HG03439 (cell line): ENCODE measurements around the gene OR2AG1.
"Not testable (repeated sequence)": the region's sequence is repeated elsewhere in the genome, so short reads cannot be mapped to it uniquely, and the experiment has no call there.

Experiments
- ATAC-seq: cut with Tn5 transposase; IDR thresholded peaks from one replicate; pipeline ENCODE4 v1.9.1; 2021; ENCODE audit warnings: mild to moderate bottlenecking, moderate library complexity; ENCODE audit not compliant: unreplicated experiment

The OR2AG1 gene

DNA sequence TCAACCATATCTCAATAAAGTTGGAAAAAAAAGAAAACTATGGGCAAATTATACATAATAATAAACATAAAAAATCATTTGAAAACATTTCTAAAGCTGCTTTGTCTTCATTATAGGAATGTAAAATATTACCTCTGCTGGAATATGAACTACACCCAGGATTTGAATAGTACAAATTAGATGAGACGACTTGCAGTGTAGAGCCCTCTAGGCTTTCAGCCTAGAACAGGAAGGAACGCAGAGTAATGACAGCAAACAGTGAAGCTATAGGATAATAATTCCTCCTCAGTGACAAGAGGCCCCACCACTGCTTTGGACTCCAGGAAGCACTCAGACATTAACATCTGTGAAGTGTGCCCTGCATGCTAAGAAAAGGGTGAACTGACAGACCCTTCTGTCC, 7.7 kb downstream of the OR2AG1 start:
- ATAC-seq, result no peak

- ATAC-seq, result no peak
Observed at GRCh38 chr11:6794639-6795038, 11.8 kb downstream of the OR2AG1 start.

GRCh38 chr11:6799402-6799801, 16.6 kb downstream of the OR2AG1 start, which contains the start of gene OR6A2:
TSS of gene OR6A2 (minus strand) at chr11:6799689. CDS start at chr11:6795708, 3,981 bp downstream.
- ATAC-seq, result no peak

- not testable (repeated sequence) for ATAC-seq
Observed at GRCh38 chr11:6801075-6801474, 18.3 kb downstream of the OR2AG1 start.

DNA sequence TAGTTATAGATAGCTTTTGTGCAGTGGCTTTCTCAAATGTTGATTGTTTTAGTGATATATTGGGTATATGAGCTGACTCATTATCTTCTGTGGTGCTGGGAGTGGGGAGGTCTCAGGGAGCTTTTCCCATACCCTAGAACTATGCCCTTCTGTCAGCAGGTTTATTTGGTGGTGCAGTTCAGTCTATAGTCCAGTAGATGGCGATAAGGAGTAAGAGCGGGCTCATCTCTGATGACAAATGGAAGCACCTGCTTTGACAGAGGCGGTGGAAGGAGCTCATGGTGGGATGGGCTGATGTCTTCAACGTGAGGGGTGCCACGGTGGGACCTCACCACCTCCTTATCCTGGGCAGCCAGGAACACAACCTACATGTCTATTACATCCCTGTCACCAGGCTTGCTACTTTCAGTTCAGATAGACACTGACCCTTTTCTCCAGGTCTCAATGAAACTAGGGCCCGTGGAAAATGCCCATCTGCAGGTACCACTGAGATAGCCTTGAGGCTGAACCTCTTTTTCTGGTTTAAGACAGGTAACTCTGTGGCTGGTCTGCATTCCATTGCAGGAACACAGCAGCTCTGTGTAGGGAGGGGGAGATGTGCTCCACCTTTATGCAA, 29.7 kb downstream of the OR2AG1 start:
- no peak for ATAC-seq

- no peak for ATAC-seq
Observed at GRCh38 chr11:6813656-6814055, 30.8 kb downstream of the OR2AG1 start.

DNA sequence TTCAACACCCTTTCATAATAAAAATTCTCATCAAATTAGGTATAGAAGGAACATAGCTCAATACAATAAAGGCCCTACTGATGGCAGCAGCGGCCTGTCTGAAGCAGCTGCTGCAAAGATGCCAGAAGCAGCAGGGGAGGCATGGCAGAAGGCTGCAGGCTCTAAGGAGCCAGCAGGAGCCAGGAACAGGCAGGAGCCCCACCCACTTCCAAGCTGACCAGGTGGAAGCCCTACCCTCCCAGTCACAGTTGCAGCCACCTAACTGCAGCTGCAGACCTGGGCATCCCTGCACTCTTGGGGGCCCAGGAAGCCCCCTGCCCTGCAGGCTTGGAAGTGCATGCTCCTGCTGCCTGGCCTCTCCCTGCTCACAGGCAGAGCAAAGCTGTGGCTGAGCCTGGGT, 34.9 kb downstream of the OR2AG1 start:
- ATAC-seq, result no peak

DNA sequence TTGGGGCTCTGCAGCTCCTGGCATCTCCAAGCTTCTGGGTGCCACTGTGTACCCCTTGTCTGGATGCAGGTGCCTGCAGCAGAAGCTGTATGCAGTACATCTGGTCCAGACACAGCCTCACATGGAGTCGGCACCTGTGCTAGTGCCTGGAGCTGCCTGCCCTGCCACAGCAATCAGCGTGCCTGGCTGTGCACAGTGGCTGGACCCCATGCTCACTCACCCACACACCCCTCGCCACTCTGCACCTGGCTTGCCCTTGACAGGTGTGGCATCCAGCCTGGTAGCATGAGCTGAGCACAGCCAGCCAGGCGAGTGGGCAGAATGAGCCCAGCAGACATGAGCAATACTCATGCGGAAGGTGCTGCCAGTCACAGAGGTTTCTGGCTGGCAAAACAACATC, 36.1 kb downstream of the OR2AG1 start:
- ATAC-seq, result no peak

- ATAC-seq, result no peak
Observed at GRCh38 chr11:6824136-6824823, 41.5 kb downstream of the OR2AG1 start.

DNA sequence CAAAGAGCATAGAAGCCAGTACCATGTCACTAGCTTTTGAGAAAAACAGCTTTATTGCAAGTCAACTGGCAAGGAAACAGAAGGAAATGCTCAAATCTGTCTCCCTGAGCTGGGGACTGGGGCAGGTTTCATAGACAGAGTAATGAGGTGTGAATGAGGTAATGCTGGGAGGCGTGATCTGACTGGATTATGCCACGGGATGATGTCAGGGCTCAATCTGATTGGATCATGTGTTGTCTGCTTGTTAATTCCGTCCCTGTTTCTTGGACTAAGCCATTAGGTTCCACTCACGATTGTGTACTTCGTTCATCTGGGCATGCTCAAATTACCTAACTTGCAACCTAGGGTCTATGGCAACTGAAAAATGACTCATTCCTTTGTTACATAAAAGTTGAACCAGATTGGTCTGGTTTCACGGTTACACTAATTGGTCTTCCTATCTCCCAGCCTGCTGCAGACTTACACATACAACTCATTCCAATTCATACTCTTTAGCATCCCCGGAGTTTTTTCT, 42.5 kb downstream of the OR2AG1 start:
- ATAC-seq, result no peak

GRCh38 chr11:6828103-6828502, 45.3 kb downstream of the OR2AG1 start:
- no peak for ATAC-seq

DNA sequence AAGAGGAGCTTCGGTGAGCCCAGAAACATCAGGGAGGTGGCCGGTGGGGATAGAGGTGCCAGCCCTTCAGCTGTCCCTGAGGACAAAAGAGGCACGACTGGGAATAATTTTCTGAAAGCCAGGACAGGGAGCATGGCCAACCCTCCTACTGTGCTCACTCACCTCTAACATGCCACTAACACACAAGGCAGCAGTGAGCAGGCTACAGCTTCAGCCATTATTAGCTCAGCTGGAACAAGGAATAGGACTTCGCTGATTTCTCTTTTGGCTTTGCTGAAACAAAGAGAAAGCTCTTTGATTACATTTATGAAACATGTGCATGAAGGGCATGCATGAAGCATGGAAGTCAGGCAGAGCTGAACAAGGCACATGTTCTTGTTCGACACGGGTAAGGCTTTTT, 50.5 kb downstream of the OR2AG1 start:
- no peak for ATAC-seq

DNA sequence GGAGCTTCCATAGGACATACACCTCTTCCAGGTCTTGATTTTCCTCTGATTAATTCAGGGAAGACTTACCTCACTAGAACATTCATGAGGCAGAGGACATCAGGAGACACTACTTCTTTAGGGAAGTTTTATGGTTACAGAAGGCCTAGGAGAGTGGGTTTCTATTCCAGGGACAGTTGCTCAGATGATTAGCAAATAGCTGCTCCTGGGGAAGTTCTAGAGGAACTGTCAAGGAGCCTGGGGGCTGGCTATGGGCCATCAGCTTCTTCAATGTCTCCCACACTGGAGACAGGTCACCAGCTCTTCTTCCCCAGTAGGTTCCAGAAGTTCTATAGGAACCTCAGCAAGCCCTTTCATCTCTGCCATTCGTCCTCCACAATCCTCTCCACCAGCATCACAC, 51.2 kb downstream of the OR2AG1 start:
- ATAC-seq, result no peak
